Forelimb muscle (tissue), 1 donor: Measurements from ENCODE around the gene NLRC4. TPM values are rescaled to one million over a fixed set of nuclear protein-coding genes. Genes with fewer than 3 reads are reported as not detected.
"Not testable (repeated sequence)": the region's sequence is repeated elsewhere in the genome, so short reads cannot be mapped to it uniquely, and the experiment has no call there.

Experiments
- DNase-seq: peaks from one replicate; pipeline ENCODE4 v3.0.0-alpha.2; 2013; ENCODE audit warnings: low read depth
- polyA plus RNA-seq: library from polyadenylated mRNA; unstranded; fragments of 120-200 nt; gene quantifications from one replicate; pipeline ENCODE4 v1.2.1, GENCODE V29; 2013; ENCODE audit not compliant: insufficient read length

Gene NLRC4
- 0.85 TPM for polyA plus RNA-seq

- DNase-seq = no peak
Observed at GRCh38 chr2:32264422-32265105, at the start of gene NLRC4. TSS of gene NLRC4 (minus strand) at chr2:32264886. CDS start at chr2:32256775, 8,111 bp downstream.

- DNase-seq = no peak
Observed at GRCh38 chr2:32310577-32310976, 45.9 kb upstream of the NLRC4 start.

GRCh38 chr2:32293966-32294562 is 29.4 kb upstream of the NLRC4 start:
- not testable (repeated sequence) for DNase-seq

GRCh38 chr2:32293493-32293892 is 28.8 kb upstream of the NLRC4 start:
- not testable (repeated sequence) for DNase-seq

GRCh38 chr2:32291746-32292145 is 27.1 kb upstream of the NLRC4 start:
- no peak for DNase-seq

- DNase-seq = no peak
Observed at GRCh38 chr2:32290000-32290339, 25.3 kb upstream of the NLRC4 start.

GRCh38 chr2:32289165-32289999 is 24.7 kb upstream of the NLRC4 start:
- no peak for DNase-seq

- no peak for DNase-seq
Observed at GRCh38 chr2:32284321-32284720, 19.6 kb upstream of the NLRC4 start.

GRCh38 chr2:32278478-32278853 is 13.8 kb upstream of the NLRC4 start:
- no peak for DNase-seq

GRCh38 chr2:32277674-32278477 is 13.2 kb upstream of the NLRC4 start, which contains the start of gene YIPF4:
TSS of gene YIPF4 (plus strand) at chr2:32277904. CDS start at chr2:32278156, 252 bp downstream.
- DNase-seq = peak; percentile 92

GRCh38 chr2:32277363-32277673 is 12.6 kb upstream of the NLRC4 start:
- DNase-seq = no peak

- DNase-seq = not testable (repeated sequence)
Observed at GRCh38 chr2:32275790-32276189, 11.1 kb upstream of the NLRC4 start.

GRCh38 chr2:32274289-32274688 is 9.6 kb upstream of the NLRC4 start:
- no peak for DNase-seq

- DNase-seq = no peak
Observed at GRCh38 chr2:32272279-32272678, 7.6 kb upstream of the NLRC4 start.

GRCh38 chr2:32271063-32271462 is 6.4 kb upstream of the NLRC4 start:
- no peak for DNase-seq

- no peak for DNase-seq
Observed at GRCh38 chr2:32262105-32262504, 2.6 kb downstream of the NLRC4 start.

- DNase-seq = no peak
Observed at GRCh38 chr2:32260376-32260775, 4.3 kb downstream of the NLRC4 start.

- no peak for DNase-seq
Observed at GRCh38 chr2:32258242-32258641, 6.4 kb downstream of the NLRC4 start.

- no peak for DNase-seq
Observed at GRCh38 chr2:32250290-32250689, 14.4 kb downstream of the NLRC4 start.

- no peak for DNase-seq
Observed at GRCh38 chr2:32249731-32250236, 14.9 kb downstream of the NLRC4 start.

GRCh38 chr2:32248299-32248698 is 16.4 kb downstream of the NLRC4 start:
- no peak for DNase-seq

GRCh38 chr2:32246911-32247310 is 17.8 kb downstream of the NLRC4 start:
- no peak for DNase-seq
